HUES6 (cell line): ENCODE results near the gene RAD51B.

Source experiments
- H3K27ac ChIP-seq: 2 replicates; pipeline ENCODE4 v1.7.0; 2013; ENCODE audit warnings: low read depth, mild to moderate bottlenecking, low read length, inconsistent platforms
- H3K27me3 ChIP-seq: 2 replicates; pipeline ENCODE4 v1.6.1; 2013; ENCODE audit warnings: low read length; ENCODE audit not compliant: control insufficient read depth, insufficient read depth
- H3K36me3 ChIP-seq: 2 replicates; pipeline ENCODE4 v1.6.1; 2013; ENCODE audit warnings: low read length; ENCODE audit not compliant: control insufficient read depth, insufficient read depth
- H3K4me1 ChIP-seq: 2 replicates; pipeline ENCODE4 v1.6.1; 2013; ENCODE audit warnings: low read length; ENCODE audit not compliant: control insufficient read depth, insufficient read depth
- H3K4me3 ChIP-seq: 2 replicates; pipeline ENCODE4 v1.5.1; 2013; ENCODE audit warnings: low read depth, low read length
- H3K9ac ChIP-seq: one replicate; pipeline ENCODE4 v1.6.1; 2013; ENCODE audit warnings: mild to moderate bottlenecking, low read length
- H3K9me3 ChIP-seq: 2 replicates; pipeline ENCODE4 v1.6.1; 2013; ENCODE audit warnings: low read depth, low read length; ENCODE audit not compliant: control insufficient read depth, insufficient read depth

RAD51B gene

DNA sequence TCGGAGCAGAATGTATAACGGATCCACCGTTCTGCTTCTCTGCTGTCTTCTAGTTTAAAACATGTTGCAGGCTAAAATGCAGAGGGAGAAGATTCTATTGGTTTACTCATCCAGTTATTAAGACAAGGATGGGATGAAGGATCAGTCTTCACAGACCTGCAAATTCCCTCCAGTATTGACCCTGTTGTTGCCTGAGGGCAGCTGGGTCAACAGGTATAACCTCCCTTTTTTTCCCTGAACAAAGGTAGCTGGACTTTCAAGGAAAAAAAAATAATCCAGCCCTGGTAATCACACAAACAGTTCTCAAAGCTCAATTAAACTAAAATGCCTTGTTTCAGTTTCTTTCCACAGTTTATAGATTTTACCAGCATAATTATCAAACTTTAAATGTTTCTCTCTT, 492.7 kb downstream of the RAD51B start:
- Histone ChIP-seq H3K4me3 (no peak overlapping the region), H3K9me3 (no peaks in the 10 kb centered on the region), H3K27me3 (no peaks in the 10 kb centered on the region), H3K27ac (no peak overlapping the region), H3K9ac (no peak overlapping the region), H3K4me1 (peaks cover 21% of the 10 kb centered on the region), H3K36me3 (no peaks in the 10 kb centered on the region)

- H3K27me3 ChIP-seq, result no peaks in the 10 kb centered on the region
- H3K36me3 ChIP-seq, result no peaks in the 10 kb centered on the region
- H3K4me3 ChIP-seq, result no peak overlapping the region
- H3K27ac ChIP-seq, result no peak overlapping the region
- H3K4me1 ChIP-seq, result peaks cover 17% of the 10 kb centered on the region
- no peaks in the 10 kb centered on the region for H3K9me3 ChIP-seq
- H3K9ac ChIP-seq, result no peak overlapping the region
Measured at GRCh38 chr14:68312884-68313610, 493.5 kb downstream of the RAD51B start.

DNA sequence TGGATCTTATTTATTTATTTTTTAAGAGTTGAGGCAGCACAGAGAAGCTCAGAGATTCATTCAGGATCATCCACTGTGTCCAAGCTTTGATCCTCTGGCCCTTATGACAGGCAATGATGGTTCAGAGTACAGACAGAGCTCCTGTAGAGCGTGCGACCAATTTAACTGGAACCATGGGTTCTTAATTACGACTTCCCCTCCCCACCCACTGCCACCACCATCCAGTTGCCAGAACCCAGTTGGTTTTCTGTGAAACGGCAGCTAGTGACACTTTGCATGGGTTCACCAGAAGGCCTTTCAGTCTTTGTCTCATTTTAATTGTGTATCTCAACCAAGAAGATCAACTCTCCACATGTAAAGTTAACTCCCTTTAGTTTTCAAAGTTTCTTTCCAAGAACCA, 495.1 kb downstream of the RAD51B start:
- Histone ChIP-seq H3K4me3 (no peak overlapping the region), H3K9me3 (no peaks in the 10 kb centered on the region), H3K9ac (no peak overlapping the region), H3K36me3 (no peaks in the 10 kb centered on the region), H3K27me3 (no peaks in the 10 kb centered on the region), H3K4me1 (peaks cover 21% of the 10 kb centered on the region), H3K27ac (no peak overlapping the region)

GRCh38 chr14:68315081-68315480, 495.5 kb downstream of the RAD51B start:
- Histone ChIP-seq H3K36me3 (no peaks in the 10 kb centered on the region), H3K4me3 (no peak overlapping the region), H3K27ac (no peak overlapping the region), H3K9ac (no peak overlapping the region), H3K9me3 (no peaks in the 10 kb centered on the region), H3K4me1 (peaks cover 21% of the 10 kb centered on the region), H3K27me3 (no peaks in the 10 kb centered on the region)

- H3K27me3 ChIP-seq, result no peaks in the 10 kb centered on the region
- no peak overlapping the region for H3K27ac ChIP-seq
- H3K9ac ChIP-seq, result no peak overlapping the region
- H3K9me3 ChIP-seq, result no peaks in the 10 kb centered on the region
- H3K4me3 ChIP-seq, result no peak overlapping the region
- H3K4me1 ChIP-seq, result peaks cover 21% of the 10 kb centered on the region
- H3K36me3 ChIP-seq, result no peaks in the 10 kb centered on the region
Measured at GRCh38 chr14:68316078-68316868, 496.7 kb downstream of the RAD51B start.

DNA sequence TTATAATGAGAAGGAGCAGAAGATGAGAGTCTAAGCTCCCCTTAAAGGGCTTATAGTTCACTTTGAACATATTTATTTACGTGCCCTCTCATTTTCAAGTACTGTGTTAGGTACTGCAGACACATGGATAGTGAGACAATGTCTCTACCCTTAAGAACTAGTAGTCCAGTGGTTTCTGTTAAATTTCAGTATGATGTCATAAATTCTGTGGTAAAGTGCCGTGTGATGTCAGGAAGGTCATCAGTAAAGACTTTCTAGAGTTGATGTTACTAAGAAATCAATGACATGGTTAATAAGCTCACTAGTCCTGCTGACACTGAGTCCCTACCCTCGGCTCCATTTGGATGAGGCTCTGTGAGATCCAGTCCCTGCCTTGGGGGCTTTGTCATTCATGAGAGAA, 497.7 kb downstream of the RAD51B start:
- H3K9me3 ChIP-seq, result no peaks in the 10 kb centered on the region
- H3K4me1 ChIP-seq, result peaks cover 21% of the 10 kb centered on the region
- no peak overlapping the region for H3K27ac ChIP-seq
- no peaks in the 10 kb centered on the region for H3K27me3 ChIP-seq
- no peaks in the 10 kb centered on the region for H3K36me3 ChIP-seq
- H3K9ac ChIP-seq, result no peak overlapping the region
- H3K4me3 ChIP-seq, result no peak overlapping the region

- no peak overlapping the region for H3K27ac ChIP-seq
- no peaks in the 10 kb centered on the region for H3K27me3 ChIP-seq
- H3K9ac ChIP-seq, result no peak overlapping the region
- peaks cover 8% of the 10 kb centered on the region; the same call in 1 of the 2 replicates for H3K4me1 ChIP-seq
- H3K9me3 ChIP-seq, result no peaks in the 10 kb centered on the region
- H3K36me3 ChIP-seq, result no peaks in the 10 kb centered on the region
- H3K4me3 ChIP-seq, result no peak overlapping the region
Measured at GRCh38 chr14:68318828-68319227, 499.2 kb downstream of the RAD51B start.

DNA sequence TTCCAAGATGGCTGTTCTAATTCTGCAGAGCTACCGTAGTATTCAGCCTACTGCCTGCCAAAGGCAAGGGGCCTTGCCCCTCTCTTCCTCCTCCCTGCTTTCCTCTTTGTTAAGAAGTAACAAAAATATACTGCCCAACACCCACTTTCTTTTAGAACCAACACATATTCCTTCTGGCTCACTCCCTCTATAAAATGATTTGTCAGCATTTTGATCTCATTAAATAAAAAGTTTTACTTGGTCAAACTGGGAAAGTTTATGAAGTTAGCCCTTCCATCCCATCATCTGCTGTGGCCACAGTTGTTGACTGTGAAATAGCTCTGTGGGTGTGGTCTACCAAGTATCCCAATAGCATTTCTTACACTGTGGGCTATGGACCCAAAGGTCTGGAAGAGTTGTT, 500.9 kb downstream of the RAD51B start:
- Histone ChIP-seq H3K4me1 (peaks cover 8% of the 10 kb centered on the region; the same call in 1 of the 2 replicates), H3K9me3 (no peaks in the 10 kb centered on the region)

GRCh38 chr14:68322940-68323620, 503.5 kb downstream of the RAD51B start:
- Histone ChIP-seq H3K27ac (no peak overlapping the region), H3K27me3 (no peaks in the 10 kb centered on the region), H3K4me3 (no peak overlapping the region), H3K9ac (no peak overlapping the region), H3K4me1 (peaks cover 8% of the 10 kb centered on the region; the same call in 1 of the 2 replicates), H3K36me3 (no peaks in the 10 kb centered on the region), H3K9me3 (no peaks in the 10 kb centered on the region)

More for the DNA sequence above, 500.9 kb downstream of the RAD51B start:
- no peak overlapping the region for H3K4me3 ChIP-seq
- H3K27ac ChIP-seq, result no peak overlapping the region
- no peaks in the 10 kb centered on the region for H3K36me3 ChIP-seq
- H3K27me3 ChIP-seq, result no peaks in the 10 kb centered on the region
- no peak overlapping the region for H3K9ac ChIP-seq

DNA sequence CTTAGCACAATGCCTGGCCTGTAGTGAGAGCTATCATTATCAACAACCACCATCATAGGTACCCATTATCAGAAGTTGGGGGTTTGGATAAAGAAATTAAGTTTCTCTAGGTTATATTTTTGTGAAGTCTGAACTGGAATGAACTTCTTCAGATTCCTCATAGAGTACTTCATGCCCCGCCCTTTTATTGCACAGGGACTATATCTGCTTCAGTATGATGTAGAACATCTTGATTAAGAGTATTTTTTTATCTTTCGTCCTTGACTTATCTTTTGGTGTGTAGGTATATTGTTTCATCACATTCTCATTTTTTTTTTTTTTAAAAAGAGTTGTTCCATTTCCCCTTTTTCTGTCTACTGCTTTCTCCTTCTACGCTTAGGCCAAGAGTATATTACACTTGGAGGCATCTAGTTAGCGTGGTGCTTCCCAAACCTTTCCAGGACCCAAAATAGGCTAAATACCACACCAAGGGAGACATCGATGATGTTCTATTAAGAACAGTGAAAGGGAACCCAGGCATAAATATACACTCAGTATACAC, 505.8 kb downstream of the RAD51B start:
- Histone ChIP-seq H3K4me1 (no peaks in the 10 kb centered on the region), H3K36me3 (no peaks in the 10 kb centered on the region), H3K4me3 (no peak overlapping the region), H3K27me3 (no peaks in the 10 kb centered on the region), H3K27ac (no peak overlapping the region), H3K9ac (no peak overlapping the region), H3K9me3 (no peaks in the 10 kb centered on the region)
